ENCODE data around the gene UGT2B7.
"Not testable (repeated sequence)": the region's sequence is repeated elsewhere in the genome, so short reads cannot be mapped to it uniquely, and the experiment has no call there.

Gene UGT2B7

GRCh38 chr4:69096111-69096656 is at the start of gene UGT2B7:
UGT2B7 (plus strand) TSS chr4:69096474; CDS start chr4:69096521, 47 bp downstream.
- Mint-ChIP-seq H3K36me3 (ENCODE audit: low read depth) (no peaks in the 10 kb centered on the region), H3K4me1 (no peaks in the 10 kb centered on the region), H3K27me3 (ENCODE audit: low read depth, poor library complexity) (peaks cover 3% of the 10 kb centered on the region), H3K4me3 (no peak within 1 kb of the TSS), H3K27ac (no peak within 1 kb of the TSS), H3K9me3 (no peaks in the 10 kb centered on the region)
- no peak for TF ChIP-seq CTCF (IDR thresholded peaks at IDR 0.05)
- no peak for DNase-seq

GRCh38 chr4:69049860-69050259 is 46.4 kb upstream of the UGT2B7 start:
- no peak for DNase-seq
- H3K27ac Mint-ChIP-seq = no peak overlapping the region
- H3K4me3 Mint-ChIP-seq = no peak overlapping the region
- H3K36me3 Mint-ChIP-seq (ENCODE audit: low read depth) = no peaks in the 10 kb centered on the region
- H3K4me1 Mint-ChIP-seq = peaks cover 33% of the 10 kb centered on the region
- no peaks in the 10 kb centered on the region for H3K27me3 Mint-ChIP-seq (ENCODE audit: low read depth, poor library complexity)
- no peak for TF ChIP-seq CTCF (IDR thresholded peaks at IDR 0.05)
- no peaks in the 10 kb centered on the region for H3K9me3 Mint-ChIP-seq

- DNase-seq = peak; percentile 6
- H3K9me3 Mint-ChIP-seq; H3K36me3 Mint-ChIP-seq (ENCODE audit: low read depth); H3K27me3 Mint-ChIP-seq (ENCODE audit: low read depth, poor library complexity): not testable (repeated sequence)
- Mint-ChIP-seq H3K4me1 (peaks cover 33% of the 10 kb centered on the region), H3K27ac (peak overlapping the region; percentile 96), H3K4me3 (peak overlapping the region; percentile 44)
Observed at GRCh38 chr4:69050853-69051575, 45.3 kb upstream of the UGT2B7 start.

GRCh38 chr4:69051576-69051943 is 44.7 kb upstream of the UGT2B7 start:
- Mint-ChIP-seq H3K4me3 (no peak overlapping the region), H3K9me3 (no peaks in the 10 kb centered on the region), H3K4me1 (peaks cover 36% of the 10 kb centered on the region), H3K36me3 (ENCODE audit: low read depth) (no peaks in the 10 kb centered on the region), H3K27me3 (ENCODE audit: low read depth, poor library complexity) (no peaks in the 10 kb centered on the region), H3K27ac (peak overlapping the region; percentile 4)
- no peak for TF ChIP-seq CTCF (IDR thresholded peaks at IDR 0.05)
- DNase-seq = no peak

GRCh38 chr4:69053309-69053885 is 42.9 kb upstream of the UGT2B7 start:
- not testable (repeated sequence) for DNase-seq; H3K36me3 Mint-ChIP-seq (ENCODE audit: low read depth); H3K4me3 Mint-ChIP-seq; H3K27me3 Mint-ChIP-seq (ENCODE audit: low read depth, poor library complexity); H3K9me3 Mint-ChIP-seq; H3K27ac Mint-ChIP-seq
- H3K4me1 Mint-ChIP-seq = peaks cover 54% of the 10 kb centered on the region

- H3K9me3 Mint-ChIP-seq; H3K27me3 Mint-ChIP-seq (ENCODE audit: low read depth, poor library complexity); H3K27ac Mint-ChIP-seq; DNase-seq; H3K4me3 Mint-ChIP-seq; H3K36me3 Mint-ChIP-seq (ENCODE audit: low read depth): not testable (repeated sequence)
- H3K4me1 Mint-ChIP-seq = peaks cover 54% of the 10 kb centered on the region
Observed at GRCh38 chr4:69054033-69054432, 42.2 kb upstream of the UGT2B7 start.

GRCh38 chr4:69054578-69055200 is 41.6 kb upstream of the UGT2B7 start:
- H3K27ac Mint-ChIP-seq = no peak overlapping the region
- no peak overlapping the region for H3K4me3 Mint-ChIP-seq
- DNase-seq = no peak
- peaks cover 5% of the 10 kb centered on the region for H3K27me3 Mint-ChIP-seq (ENCODE audit: low read depth, poor library complexity)
- TF ChIP-seq CTCF (IDR thresholded peaks at IDR 0.05) = no peak
- H3K9me3 Mint-ChIP-seq = no peaks in the 10 kb centered on the region
- no peaks in the 10 kb centered on the region for H3K36me3 Mint-ChIP-seq (ENCODE audit: low read depth)
- peaks cover 49% of the 10 kb centered on the region for H3K4me1 Mint-ChIP-seq

All from nephron progenitor cell (in vitro differentiated cells).